ENCODE data around the gene IPO13.

Gene IPO13, protein sequence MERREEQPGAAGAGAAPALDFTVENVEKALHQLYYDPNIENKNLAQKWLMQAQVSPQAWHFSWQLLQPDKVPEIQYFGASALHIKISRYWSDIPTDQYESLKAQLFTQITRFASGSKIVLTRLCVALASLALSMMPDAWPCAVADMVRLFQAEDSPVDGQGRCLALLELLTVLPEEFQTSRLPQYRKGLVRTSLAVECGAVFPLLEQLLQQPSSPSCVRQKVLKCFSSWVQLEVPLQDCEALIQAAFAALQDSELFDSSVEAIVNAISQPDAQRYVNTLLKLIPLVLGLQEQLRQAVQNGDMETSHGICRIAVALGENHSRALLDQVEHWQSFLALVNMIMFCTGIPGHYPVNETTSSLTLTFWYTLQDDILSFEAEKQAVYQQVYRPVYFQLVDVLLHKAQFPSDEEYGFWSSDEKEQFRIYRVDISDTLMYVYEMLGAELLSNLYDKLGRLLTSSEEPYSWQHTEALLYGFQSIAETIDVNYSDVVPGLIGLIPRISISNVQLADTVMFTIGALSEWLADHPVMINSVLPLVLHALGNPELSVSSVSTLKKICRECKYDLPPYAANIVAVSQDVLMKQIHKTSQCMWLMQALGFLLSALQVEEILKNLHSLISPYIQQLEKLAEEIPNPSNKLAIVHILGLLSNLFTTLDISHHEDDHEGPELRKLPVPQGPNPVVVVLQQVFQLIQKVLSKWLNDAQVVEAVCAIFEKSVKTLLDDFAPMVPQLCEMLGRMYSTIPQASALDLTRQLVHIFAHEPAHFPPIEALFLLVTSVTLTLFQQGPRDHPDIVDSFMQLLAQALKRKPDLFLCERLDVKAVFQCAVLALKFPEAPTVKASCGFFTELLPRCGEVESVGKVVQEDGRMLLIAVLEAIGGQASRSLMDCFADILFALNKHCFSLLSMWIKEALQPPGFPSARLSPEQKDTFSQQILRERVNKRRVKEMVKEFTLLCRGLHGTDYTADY

DNA sequence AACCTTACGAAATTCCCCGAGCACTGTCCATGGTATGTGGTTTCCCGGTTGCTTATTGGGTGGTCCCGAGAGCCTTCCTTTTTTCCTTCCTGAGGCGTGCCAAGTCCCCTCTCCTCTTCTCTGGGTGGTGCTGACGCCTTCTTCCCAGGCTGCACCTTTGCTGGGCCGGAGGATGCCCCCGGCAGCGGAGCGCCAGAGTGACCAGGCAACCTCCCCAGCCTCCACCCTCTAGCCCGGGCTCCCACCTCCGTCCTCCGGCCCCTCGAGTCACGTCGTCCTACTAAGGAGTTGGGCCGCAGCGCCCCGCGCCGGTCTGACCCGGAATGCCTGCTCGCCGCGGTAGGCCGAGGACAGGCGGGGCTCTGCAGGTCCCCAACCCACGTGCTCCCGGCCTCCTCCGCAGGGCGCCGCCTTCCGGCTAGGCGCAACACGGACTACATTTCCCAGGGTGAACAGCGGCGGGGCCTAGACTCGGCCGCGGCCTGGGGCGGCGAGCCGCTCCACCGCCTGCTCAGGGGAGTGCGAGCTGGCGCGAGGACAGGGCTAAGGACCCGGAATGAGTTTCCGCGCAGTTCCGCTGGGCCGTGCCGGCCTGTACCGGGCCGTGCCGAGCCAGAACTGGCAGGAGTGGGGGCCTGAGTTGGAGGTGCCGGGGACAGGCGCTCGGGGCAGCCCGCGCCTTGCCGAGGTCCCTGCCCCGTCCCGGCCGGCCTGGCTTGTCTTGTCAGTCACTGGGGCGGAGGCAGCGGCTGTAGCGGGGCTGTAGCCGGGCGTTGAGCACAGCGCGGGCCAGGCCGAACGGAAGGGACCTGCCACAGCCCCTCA, at the start of gene IPO13:
Gene IPO13 (plus strand): TSS at position 715 of the 825 bp plus-strand sequence. CDS start 651 bp downstream, outside the sequence.
- DNase-seq, result peak; percentile 94 to 95

DNA sequence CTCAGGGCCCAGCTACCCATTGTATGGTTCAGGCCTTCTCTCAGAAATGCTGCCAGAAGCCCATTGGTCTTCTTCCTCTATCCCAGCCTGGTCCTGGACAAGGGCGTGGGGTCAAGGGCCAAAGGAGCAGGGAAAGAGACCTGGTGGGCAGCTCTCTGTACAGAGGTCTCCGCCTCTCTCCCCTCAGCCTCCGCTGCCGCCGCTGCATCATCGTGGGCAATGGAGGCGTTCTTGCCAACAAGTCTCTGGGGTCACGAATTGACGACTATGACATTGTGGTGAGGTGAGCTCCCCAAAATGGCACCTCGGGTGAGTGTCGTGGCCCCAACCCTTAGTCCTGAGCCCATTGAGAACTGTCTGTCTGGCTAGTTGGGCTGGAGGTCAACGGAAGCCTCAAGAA, 47.8 kb upstream of the IPO13 start:
- no peak for DNase-seq

- DNase-seq, result no peak
Measured at GRCh38 chr1:43900386-43900785, 46.4 kb upstream of the IPO13 start.

DNA sequence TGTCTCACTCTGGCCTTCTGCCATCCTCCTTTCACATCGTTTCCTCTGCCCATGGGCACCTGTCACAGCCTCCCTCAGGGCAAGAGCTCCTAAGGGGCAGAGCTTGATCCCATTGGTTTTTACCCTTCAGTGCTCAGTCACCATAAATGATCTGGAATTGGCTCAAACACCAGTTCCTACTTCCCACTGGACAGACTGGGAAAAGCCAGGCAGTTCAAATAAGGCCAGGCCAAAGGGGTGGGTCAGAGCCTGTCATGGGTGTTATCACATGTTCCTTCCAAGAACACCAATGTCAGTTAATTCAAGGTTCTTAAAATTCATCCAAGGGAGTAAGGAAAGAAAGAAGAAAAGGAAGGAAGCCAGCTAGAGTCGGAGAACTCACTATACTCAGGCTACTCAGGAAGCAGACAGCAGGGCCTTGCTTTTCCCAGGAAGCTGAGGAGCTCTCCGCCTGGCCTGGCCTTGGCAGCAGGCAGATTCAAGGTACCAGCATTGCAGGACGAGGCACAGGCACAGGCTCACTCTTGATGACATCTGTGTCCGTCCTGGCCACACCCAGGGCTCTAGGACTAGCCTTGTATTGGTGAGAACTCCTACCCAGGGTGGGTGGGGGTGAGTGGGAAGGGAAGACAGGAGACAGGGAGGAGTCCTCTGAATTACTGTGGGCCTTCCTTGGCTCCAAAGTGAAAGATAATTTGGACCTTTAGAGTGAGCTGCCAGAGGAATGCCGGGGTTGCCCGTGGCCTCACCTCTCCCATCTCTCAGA, 45.4 kb upstream of the IPO13 start:
- DNase-seq, result no peak

DNA sequence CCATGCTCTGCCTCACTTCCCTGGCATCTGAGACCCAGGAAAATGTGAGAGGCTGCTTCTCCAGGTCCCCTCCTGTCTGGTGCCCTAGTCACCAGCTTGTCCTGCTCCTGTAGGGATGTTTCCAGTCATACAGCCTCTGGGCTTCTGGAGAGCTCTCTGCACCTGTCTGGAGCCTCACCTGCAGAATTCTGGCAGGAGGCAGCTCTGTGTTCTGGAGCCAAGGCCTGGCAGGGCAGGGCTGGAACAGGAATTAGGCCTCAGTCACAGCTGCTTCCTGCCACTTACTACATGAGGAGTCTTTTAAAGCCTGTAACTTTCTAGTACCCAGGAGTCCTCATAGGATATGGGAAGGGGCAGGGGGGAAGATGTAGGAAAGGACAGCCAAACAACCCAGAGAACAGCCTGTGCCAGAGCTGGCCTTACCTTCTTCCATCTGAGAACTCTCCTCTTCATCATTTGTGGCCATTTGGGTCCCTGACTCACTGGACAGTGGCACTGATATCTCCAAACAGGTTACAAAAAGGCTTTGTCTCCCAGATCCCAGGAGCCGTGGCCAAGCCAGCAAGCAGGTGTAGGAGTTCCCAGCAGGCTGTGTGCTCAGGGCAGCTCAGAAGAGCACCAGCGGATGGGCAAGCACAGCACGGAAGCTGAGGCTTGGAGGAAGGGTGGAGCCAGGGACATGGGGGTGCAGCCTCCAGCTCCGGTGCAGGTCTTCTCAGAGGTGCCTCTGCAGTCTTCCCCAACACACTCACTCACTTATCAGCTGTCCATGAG, 44.5 kb upstream of the IPO13 start:
- no peak for DNase-seq

DNA sequence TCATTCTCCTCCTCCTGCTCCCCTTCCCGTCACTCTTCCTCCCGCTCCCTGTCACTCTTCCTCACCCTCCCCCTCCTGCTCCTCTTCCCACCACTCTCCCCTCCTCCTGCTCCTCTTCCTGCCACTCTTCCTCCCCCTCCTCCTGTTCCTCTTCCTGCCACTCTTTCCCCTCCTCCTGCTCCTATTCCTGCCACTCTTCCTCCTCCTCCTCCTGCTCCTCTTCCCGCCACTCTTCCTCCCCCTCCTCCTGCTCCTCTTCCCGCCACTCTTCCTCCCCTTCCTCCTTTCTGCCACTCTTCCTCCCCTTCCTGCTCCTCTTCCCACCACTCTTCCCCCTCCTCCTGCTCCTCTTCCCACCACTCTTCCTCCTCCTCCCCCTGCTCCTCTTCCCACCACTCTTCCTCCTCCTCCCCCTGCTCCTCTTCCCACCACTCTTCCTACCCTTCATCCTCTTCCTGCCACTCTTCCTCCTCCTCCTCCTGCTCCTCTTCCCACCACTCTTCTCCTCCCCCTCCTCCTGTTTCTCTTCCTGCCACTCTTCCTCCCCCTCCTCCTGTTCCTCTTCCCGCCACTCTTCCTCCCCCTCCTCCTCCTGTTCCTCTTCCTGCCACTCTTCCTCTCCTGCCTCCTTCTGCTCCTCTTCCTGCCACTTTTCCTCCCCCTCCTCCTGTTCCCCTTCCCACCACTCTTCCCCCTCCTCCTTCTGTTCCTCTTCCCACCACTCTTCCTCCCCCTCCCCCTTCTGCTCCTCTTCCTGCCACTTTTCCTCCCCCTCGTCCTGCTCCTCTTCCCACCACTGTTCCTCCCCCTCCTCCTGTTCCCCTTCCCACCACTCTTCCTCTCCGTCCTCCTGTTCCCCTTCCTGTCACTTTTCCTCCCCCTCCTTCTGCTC, 41.8 kb upstream of the IPO13 start:
- DNase-seq, result no peak

- DNase-seq, result no peak
Measured at GRCh38 chr1:43908226-43908625, 38.5 kb upstream of the IPO13 start.

GRCh38 chr1:43908858-43909257, 37.9 kb upstream of the IPO13 start:
- DNase-seq, result no peak

GRCh38 chr1:43910343-43910742, 36.4 kb upstream of the IPO13 start:
- no peak for DNase-seq

- DNase-seq, result no peak
Measured at GRCh38 chr1:43912607-43913006, 34.1 kb upstream of the IPO13 start.

GRCh38 chr1:43913051-43913501, 33.7 kb upstream of the IPO13 start:
- no peak for DNase-seq

- DNase-seq, result no peak
Measured at GRCh38 chr1:43913666-43914360, 32.9 kb upstream of the IPO13 start.

DNA sequence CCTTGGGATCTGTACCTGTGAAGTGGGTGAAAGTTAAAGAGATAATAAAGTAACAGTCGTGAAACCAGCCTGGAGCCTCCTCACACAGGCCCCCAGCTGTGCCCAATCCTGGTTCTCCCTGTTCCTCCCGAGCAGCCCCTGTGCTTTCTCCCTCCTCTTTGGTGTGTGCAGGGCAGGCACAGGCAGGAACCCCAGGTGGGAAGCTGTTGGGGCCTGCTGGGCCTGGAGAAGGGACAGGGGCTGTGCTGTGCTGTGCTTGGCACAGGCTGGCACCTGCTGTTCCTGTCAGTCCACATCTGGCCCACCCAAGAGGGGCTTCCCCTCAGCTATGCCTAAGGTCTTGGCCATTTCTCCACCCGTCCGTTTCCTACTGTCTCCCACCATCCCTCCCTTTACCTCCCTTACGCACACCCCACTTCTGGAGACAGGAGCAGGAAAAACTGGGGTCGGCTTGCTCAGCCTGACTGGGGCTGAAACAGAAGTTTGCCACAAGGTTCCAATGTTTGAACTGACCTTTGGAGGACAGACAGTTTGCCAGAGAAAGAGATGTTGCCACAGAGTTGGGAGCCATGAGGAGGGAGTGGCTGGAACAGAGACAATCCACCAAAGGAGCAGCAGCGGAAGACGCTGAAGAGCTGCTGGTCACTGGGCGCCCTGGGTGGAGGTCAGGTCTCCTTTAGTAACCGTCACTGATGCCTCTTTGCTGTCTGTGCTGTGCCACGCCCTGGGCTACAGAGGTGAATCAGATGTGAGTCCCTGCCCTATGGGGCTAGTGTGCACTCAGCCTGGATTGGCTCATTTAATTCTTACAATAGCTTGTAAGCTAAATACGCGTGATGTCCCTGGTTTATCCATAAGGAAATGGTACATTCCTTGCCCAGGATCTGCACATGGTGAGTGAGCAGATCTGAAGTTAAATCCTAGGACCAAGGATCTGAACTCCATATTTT, 31.9 kb upstream of the IPO13 start:
- no peak for DNase-seq

DNA sequence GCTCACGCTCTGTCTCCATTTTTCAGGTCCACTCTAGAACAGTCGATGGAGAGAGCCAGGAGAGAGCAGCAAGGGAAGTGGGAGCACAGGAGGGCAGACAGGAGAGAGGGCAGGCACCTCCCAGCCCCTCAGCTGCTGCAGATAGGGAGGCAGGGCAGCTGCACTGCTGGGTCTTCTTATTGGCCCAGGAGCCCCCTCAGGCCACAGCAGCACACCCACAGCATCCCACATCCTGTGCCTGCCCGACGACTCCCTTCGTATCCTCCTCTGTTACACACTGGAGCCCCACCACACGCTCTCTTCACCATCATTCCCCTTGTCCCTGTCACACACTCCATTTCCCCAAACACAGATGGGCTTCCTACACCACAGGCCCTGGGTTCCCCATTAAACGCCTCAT, 26.8 kb upstream of the IPO13 start:
- no peak for DNase-seq

DNA sequence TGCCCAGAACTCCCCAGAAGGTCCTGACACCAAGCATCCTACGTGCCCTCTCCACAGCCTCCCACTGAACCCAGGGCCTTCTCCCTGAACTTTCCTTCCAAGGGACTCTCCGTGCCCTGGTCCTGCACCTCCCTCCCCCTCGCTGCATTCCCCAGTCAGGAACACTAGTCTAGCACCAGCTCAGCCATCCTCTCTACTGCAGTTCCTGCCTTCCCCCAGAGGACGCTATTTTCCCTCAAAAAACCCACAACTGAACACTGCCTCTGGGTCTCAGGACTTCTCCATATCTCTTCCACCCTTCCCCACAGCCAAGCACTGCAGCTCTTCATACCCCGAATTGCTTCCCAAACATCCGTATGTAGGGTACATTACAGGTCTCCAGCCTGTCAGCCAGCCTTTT, 25.7 kb upstream of the IPO13 start:
- DNase-seq, result no peak

GRCh38 chr1:43924516-43924915, 22.2 kb upstream of the IPO13 start:
- no peak for DNase-seq

DNA sequence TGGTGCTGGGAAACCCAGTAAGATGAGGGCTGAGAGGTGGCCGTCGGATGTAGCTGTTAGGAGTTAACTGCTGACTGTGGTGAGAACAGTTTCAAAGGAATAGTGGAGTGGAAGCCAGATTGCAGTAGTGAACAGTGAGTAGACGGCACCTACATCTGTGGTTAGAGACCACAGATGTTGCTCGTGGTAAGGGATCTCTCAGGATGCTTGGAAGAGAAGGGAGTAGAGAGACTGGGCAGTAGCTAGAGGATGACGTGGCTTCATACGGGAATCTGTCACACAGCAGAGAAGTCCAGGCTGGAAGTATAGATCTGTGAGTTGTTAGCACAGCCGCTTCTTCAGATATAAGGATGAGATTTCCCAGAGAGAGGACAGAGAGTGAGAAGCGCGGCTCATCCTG, 20.9 kb upstream of the IPO13 start:
- no peak for DNase-seq

All from activated CD4-positive, alpha-beta T cell treated with anti-CD3 and anti-CD28 coated beads, Interleukin-2, amount 50 U/mL, for 4 hours (primary cell).